H9 (cell line): ENCODE measurements around the gene KEAP1. TPM values are rescaled to one million over a fixed set of nuclear protein-coding genes. Genes with fewer than 3 reads are reported as not detected.

Experiments used
- DNase-seq: peaks from one replicate; pipeline ENCODE4 v3.0.0-alpha.2; 2017
- H2AFZ ChIP-seq: one replicate; pipeline ENCODE4 v1.6.1; 2013; ENCODE audit warnings: mild to moderate bottlenecking, low read length, control low read depth, moderate library complexity
- H2AK5ac ChIP-seq: 2 replicates; pipeline ENCODE4 v1.6.1; 2013; ENCODE audit warnings: low read length, control low read depth, mixed read lengths; ENCODE audit not compliant: insufficient read length
- H2BK120ac ChIP-seq: one replicate; pipeline ENCODE4 v1.6.1; 2013; ENCODE audit warnings: low read depth, mild to moderate bottlenecking, low read length, control low read depth, inconsistent platforms; ENCODE audit not compliant: poor library complexity, severe bottlenecking
- H2BK12ac ChIP-seq: 2 replicates; pipeline ENCODE4 v1.6.1; 2013; ENCODE audit warnings: low read length, control low read depth, mixed read lengths, low read depth; ENCODE audit not compliant: insufficient read length
- H2BK15ac ChIP-seq: 2 replicates; pipeline ENCODE4 v1.6.1; 2013; ENCODE audit warnings: low read depth, low read length, control low read depth
- H2BK20ac ChIP-seq: one replicate; pipeline ENCODE4 v1.6.1; 2013; ENCODE audit warnings: low read depth, mild to moderate bottlenecking, low read length, control low read depth, inconsistent platforms; ENCODE audit not compliant: poor library complexity, severe bottlenecking
- H2BK5ac ChIP-seq: 2 replicates; pipeline ENCODE4 v1.6.1; 2013; ENCODE audit warnings: low read length, control low read depth, mixed read lengths; ENCODE audit not compliant: insufficient read length
- H3K14ac ChIP-seq: 2 replicates; pipeline ENCODE4 v1.6.1; 2013; ENCODE audit warnings: low read length, control low read depth; ENCODE audit not compliant: insufficient read depth
- H3K18ac ChIP-seq: 2 replicates; pipeline ENCODE4 v1.6.1; 2013; ENCODE audit warnings: low read depth, mild to moderate bottlenecking, mixed read lengths, low read length, control low read depth; ENCODE audit not compliant: insufficient read length
- H3K23ac ChIP-seq: 2 replicates; pipeline ENCODE4 v1.6.1; 2013; ENCODE audit warnings: low read length, control low read depth, mixed read lengths, low read depth; ENCODE audit not compliant: insufficient read length
- H3K23me2 ChIP-seq: 2 replicates; pipeline ENCODE4 v1.6.1; 2013; ENCODE audit warnings: low read depth, mild to moderate bottlenecking, mixed read lengths, low read length, control low read depth; ENCODE audit not compliant: insufficient read length, poor library complexity, severe bottlenecking
- H3K27ac ChIP-seq: 2 replicates; pipeline ENCODE4 v1.5.1; 2013; ENCODE audit warnings: low read length, control low read depth, mixed read lengths, low read depth; ENCODE audit not compliant: insufficient read length
- H3K27me3 ChIP-seq: 2 replicates; pipeline ENCODE4 v1.6.1; 2013; ENCODE audit warnings: low read length, control low read depth, inconsistent platforms; ENCODE audit not compliant: insufficient read depth
- H3K4ac ChIP-seq: 2 replicates; pipeline ENCODE4 v1.6.1; 2013; ENCODE audit warnings: low read depth, mild to moderate bottlenecking, control low read depth, inconsistent platforms, low read length, moderate library complexity
- H3K4me1 ChIP-seq: 2 replicates; pipeline ENCODE4 v1.6.1; 2013; ENCODE audit warnings: low read length, control low read depth, inconsistent platforms; ENCODE audit not compliant: insufficient read depth
- H3K4me2 ChIP-seq: 2 replicates; pipeline ENCODE4 v1.6.1; 2013; ENCODE audit warnings: low read length, control low read depth, mixed read lengths; ENCODE audit not compliant: insufficient read length, insufficient read depth
- H3K56ac ChIP-seq: 2 replicates; pipeline ENCODE4 v1.6.1; 2013; ENCODE audit warnings: low read depth, mild to moderate bottlenecking, mixed read lengths, low read length, control low read depth; ENCODE audit not compliant: insufficient read length
- H3K79me1 ChIP-seq: 2 replicates; pipeline ENCODE4 v1.6.1; 2013; ENCODE audit warnings: low read depth, mild to moderate bottlenecking, moderate library complexity, low read length, control low read depth, inconsistent platforms; ENCODE audit not compliant: insufficient read depth, poor library complexity, severe bottlenecking
- H3K79me2 ChIP-seq: 2 replicates; pipeline ENCODE4 v1.6.1; 2013; ENCODE audit warnings: low read length, control low read depth, inconsistent platforms; ENCODE audit not compliant: insufficient read depth
- H3K9ac ChIP-seq: 2 replicates; pipeline ENCODE4 v1.6.1; 2013; ENCODE audit warnings: low read length, control low read depth, mixed read lengths; ENCODE audit not compliant: insufficient read length; ENCODE audit errors: extremely low read depth
- H3K9me3 ChIP-seq: one replicate; pipeline ENCODE4 v1.6.1; 2013; ENCODE audit warnings: low read depth, low read length, inconsistent platforms; ENCODE audit not compliant: control insufficient read depth
- H3T11ph ChIP-seq: one replicate; pipeline ENCODE4 v1.6.1; 2013; ENCODE audit warnings: mild to moderate bottlenecking, low read length, control low read depth, inconsistent platforms
- H4K20me1 ChIP-seq: one replicate; pipeline ENCODE4 v1.6.1; 2013; ENCODE audit not compliant: control insufficient read depth, insufficient read length, insufficient read depth
- H4K5ac ChIP-seq: 2 replicates; pipeline ENCODE4 v1.6.1; 2013; ENCODE audit warnings: low read depth, mild to moderate bottlenecking, mixed read lengths, low read length, control low read depth; ENCODE audit not compliant: insufficient read length
- H4K8ac ChIP-seq: replicated peaks from 2 replicates; pipeline ENCODE4 v1.6.1; 2013; ENCODE audit warnings: low read length, control low read depth, mixed read lengths, low read depth; ENCODE audit not compliant: insufficient read length
- H4K91ac ChIP-seq: 2 replicates; pipeline ENCODE4 v1.6.1; 2013; ENCODE audit warnings: low read depth, mild to moderate bottlenecking, moderate library complexity, mixed read lengths, low read length, control low read depth; ENCODE audit not compliant: insufficient read length
- H3K27ac Mint-ChIP-seq, 3 experiments: 2 replicates in 2 of 3; 3 replicates in 1 of 3; pipeline ENCODE4 v1.8.0; 2020 to 2021; ENCODE audit warnings: mixed read lengths in 3 of 3, mild to moderate bottlenecking in 1 of 3, moderate library complexity in 1 of 3
- H3K27me3 Mint-ChIP-seq: 2 replicates; pipeline ENCODE4 v1.8.0; 2021; ENCODE audit warnings: low read depth, mild to moderate bottlenecking, moderate library complexity, mixed read lengths
- H3K36me3 Mint-ChIP-seq, 3 experiments: 2 replicates in 2 of 3; 3 replicates in 1 of 3; pipeline ENCODE4 v1.8.0; 2020 to 2021; ENCODE audit warnings: low read depth in 3 of 3, mixed read lengths in 3 of 3; ENCODE audit not compliant: insufficient read depth in 1 of 3
- H3K4me1 Mint-ChIP-seq, 2 experiments: 2 replicates each; pipeline ENCODE4 v1.8.0; 2020; ENCODE audit warnings: mixed read lengths in 2 of 2
- H3K4me3 Mint-ChIP-seq, 2 experiments: 2 replicates in 1 of 2; 3 replicates in 1 of 2; pipeline ENCODE4 v1.8.0; 2020 to 2021; ENCODE audit warnings: mild to moderate bottlenecking in 2 of 2, mixed read lengths in 2 of 2, moderate library complexity in 1 of 2
- H3K9me3 Mint-ChIP-seq, 2 experiments: 2 replicates in 1 of 2; 3 replicates in 1 of 2; pipeline ENCODE4 v1.8.0; 2020; ENCODE audit warnings: mild to moderate bottlenecking in 2 of 2, mixed read lengths in 2 of 2, moderate library complexity in 1 of 2
- CTCF ChIP-seq: fragments of 200-600 bp; sonication (generic); conservative IDR thresholded peaks from 3 replicates; pipeline ENCODE4 v1.8.0; 2021; ENCODE audit warnings: antibody characterized with exemption, mild to moderate bottlenecking
- WGBS: extraction: QIAGEN DNeasy Blood & Tissue Kit; methylation state at CpG from one replicate; pipeline ENCODE4 v1.1.7; 2013; ENCODE audit warnings: missing lambda C conversion rate, low lambda C conversion rate, mixed read lengths; ENCODE audit not compliant: insufficient read length; ENCODE audit errors: extremely low coverage; 5-methylcytosine and 5-hydroxymethylcytosine counted together
- total RNA-seq: library from RNA; stranded (reverse); gene quantifications from 2 replicates; pipeline ENCODE4 v1.2.1, GENCODE V29; 2021

The KEAP1 gene
- total RNA-seq, 1 experiment from 2014 or later = 88.7 TPM

- peaks cover 15% of the 10 kb centered on the region for H3K27me3 Mint-ChIP-seq
- H2BK12ac ChIP-seq = no peak overlapping the region
- no CpG with 5 or more reads among the region's 20 CpGs for WGBS
These were observed 35.2 kb upstream of the KEAP1 start for GRCh38 chr19:10538204-10538983.

More at GRCh38 chr19:10538204-10538983, 35.2 kb upstream of the KEAP1 start:
- H2BK120ac ChIP-seq = no peak overlapping the region
- H3K79me2 ChIP-seq = no peaks in the 10 kb centered on the region
- no peak overlapping the region for H4K8ac ChIP-seq
- Mint-ChIP-seq H3K4me1 (peaks cover 2 to 3% of the 10 kb centered on the region in 2 experiments), H3K36me3 (no peaks in the 10 kb centered on the region), H3K4me3 (no peak overlapping the region), H3K27ac (no peak overlapping the region; a peak in 1 of 7 replicates), H3K9me3 (no peaks in the 10 kb centered on the region)
- no peak overlapping the region for H2BK5ac ChIP-seq
- H3K14ac ChIP-seq = no peak overlapping the region
- no peak overlapping the region for H3K56ac ChIP-seq
- H2BK15ac ChIP-seq = no peak overlapping the region
- H3K4ac ChIP-seq = no peak overlapping the region
- H3K27ac ChIP-seq = no peak overlapping the region
- H3K4me2 ChIP-seq = no peak overlapping the region
- H3K23ac ChIP-seq = no peak overlapping the region
- no peak overlapping the region for H3K9ac ChIP-seq
- H3K9me3 ChIP-seq = no peaks in the 10 kb centered on the region
- no peaks in the 10 kb centered on the region for H3K27me3 ChIP-seq
- DNase-seq = no peak
- no peak overlapping the region for H3K18ac ChIP-seq
- no peaks in the 10 kb centered on the region for H3K4me1 ChIP-seq
- no peak overlapping the region for H4K91ac ChIP-seq
- no peak overlapping the region for H2AK5ac ChIP-seq
- no peak overlapping the region for H4K5ac ChIP-seq
- H2BK20ac ChIP-seq = no peak overlapping the region
- H3K23me2 ChIP-seq = no peaks in the 10 kb centered on the region
- H4K20me1 ChIP-seq = no peaks in the 10 kb centered on the region
- no peak overlapping the region for H2AFZ ChIP-seq
- no peaks in the 10 kb centered on the region for H3K79me1 ChIP-seq
- H3T11ph ChIP-seq = no peak overlapping the region
- TF ChIP-seq CTCF = no peak
